ENCODE measurements around the gene NUS1.
"Not testable (repeated sequence)": the region's sequence is repeated elsewhere in the genome, so short reads cannot be mapped to it uniquely, and the experiment has no call there.

NUS1 gene

DNA sequence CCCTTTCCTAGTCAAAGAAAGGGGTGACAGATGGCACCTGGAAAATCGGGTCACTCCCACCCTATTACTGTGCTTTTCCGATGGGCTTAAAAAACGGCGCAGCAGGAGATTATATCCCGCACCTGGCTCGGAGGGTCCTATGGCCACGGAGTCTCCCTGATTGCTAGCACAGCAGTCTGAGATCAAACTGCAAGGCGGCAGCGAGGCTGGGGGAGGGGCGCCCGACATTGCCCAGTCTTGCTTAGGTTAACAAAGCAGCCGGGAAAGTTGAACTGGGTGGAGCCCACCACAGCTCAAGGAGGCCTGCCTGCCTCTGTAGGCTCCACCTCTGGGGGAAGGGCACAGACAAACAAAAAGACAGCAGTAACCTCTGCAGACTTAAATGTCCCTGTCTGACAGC lies 46.3 kb downstream of the NUS1 start:
- not testable (repeated sequence) for DNase-seq

DNA sequence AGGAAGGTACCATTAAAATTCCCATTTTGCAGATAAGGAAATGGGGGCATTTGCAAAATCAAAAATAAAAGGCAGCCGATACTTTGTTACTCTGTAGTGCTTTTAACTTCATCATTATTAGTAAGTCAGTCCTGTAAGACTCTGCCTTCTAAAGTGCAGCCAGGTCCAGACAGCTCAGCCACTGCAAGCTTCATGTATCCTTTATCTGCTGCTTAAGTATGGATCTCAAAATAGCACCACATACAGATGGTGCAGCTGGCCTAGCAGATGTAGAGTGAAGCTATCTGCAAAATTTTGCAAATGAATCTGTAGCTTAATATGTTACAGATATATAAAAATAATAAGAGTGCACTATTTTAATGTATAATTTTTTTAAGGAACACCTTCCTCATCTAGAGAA lies 53.4 kb downstream of the NUS1 start:
- no peak for DNase-seq

DNA sequence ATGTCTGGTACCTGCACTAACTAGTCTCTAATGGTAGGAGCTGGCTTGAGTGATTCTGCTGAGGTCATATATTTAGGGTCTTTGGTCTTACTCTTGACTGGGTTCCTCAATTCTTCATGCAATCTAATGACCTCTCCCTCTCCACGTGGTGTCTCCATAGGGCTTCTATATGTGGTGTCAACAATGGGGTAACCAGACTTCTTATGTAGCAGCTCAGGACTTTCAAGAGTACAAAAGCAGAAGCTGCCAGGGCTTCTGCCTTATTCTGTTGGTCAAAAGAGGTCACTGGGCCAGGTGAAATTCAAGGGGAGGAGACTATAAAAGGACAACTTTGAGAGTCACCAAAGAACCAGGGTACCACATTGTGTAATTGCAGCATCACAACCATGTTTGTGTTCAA lies 54.3 kb downstream of the NUS1 start:
- no peak for DNase-seq

DNA sequence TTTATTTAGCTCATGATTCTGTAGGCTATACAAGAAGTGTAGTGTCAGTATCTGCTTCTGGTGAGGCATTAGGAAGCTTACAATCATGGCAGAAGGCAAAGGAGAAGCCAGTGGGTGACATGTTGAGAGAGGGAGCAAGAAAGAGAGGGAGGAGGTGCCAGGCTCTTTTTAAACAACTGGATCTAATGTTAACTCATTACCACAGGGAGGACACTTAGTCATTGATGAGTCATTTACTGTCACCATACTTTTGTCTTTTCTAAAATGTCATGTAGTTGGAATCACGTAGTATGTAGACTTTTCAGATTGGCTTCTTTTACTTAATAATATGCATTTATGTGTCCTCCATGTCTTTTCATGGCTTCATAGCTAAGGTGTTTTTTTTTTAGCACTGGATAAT lies 58.1 kb downstream of the NUS1 start:
- no peak for DNase-seq

DNA sequence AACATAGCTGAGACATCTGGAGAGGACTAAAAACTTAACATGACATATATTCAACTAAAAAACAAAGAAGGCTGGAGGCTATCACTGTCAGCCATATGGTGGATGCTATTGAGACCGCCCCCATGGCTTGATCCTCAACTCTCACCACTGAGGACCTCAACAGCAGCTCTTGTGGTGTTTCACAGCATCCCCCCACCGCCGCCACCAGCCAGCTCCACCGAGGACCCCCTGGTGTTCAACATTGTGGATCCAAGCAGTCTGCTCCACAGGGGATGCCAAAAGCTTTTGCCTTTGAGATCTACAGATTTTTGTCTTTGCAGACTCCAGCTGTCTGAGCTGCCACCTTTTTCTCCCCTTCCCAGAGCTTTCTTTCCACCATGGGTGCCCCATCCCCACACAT lies 64.6 kb downstream of the NUS1 start:
- no peak for DNase-seq

DNA sequence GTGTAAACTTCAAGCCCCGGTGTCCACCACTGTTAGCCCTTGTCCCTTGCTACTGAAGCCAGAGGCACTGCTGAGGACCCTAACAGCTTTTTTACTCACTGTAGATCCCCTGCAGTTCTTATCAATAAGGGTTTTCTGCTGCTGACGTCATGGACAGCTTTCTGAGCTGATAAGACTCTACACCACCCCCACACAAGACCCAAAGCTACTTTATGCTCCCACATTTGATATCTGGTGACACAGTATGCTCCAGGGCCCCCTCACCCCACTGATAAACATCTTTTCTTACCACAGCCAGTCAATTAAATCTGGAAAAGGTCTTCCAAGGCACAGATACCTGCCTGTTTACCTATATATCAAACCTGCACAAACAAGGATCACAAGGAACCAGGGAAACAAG lies 65.3 kb downstream of the NUS1 start:
- DNase-seq, result no peak

DNA sequence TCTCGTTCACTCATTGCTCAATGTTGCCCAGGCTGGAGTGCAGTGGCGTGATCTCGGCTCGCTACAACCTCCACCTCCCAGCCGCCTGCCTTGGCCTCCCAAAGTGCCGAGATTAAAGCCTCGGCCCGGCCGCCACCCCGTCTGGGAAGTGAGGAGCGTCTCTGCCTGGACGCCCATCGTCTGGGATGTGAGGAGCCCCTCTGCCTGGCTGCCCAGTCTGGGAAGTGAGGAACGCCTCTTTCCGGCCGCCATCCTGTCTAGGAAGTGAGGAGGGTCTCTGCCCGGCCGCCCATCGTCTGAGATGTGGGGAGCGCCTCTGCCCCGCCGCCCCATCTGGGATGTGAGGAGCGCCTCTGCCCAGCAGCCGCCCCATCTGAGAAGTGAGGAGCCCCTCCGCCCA lies 75.4 kb downstream of the NUS1 start:
- DNase-seq, result not testable (repeated sequence)
